BLaER1 treated with 17β-estradiol and CSF1 and Interleukin-3, amounts not matched to agents 10 nM and 100 nM (cell line): ENCODE measurements around the gene CLIP2.

Experiments used
- H3K27ac ChIP-seq, 11 experiments: shearing (Covaris generic); formaldehyde crosslinking; 2 replicates each; pipeline ENCODE4 v1.8.1; 2022
- H3K27me3 ChIP-seq, 11 experiments: shearing (Covaris generic); formaldehyde crosslinking; 2 replicates each; pipeline ENCODE4 v1.8.1; 2022
- H3K36me3 ChIP-seq, 11 experiments: shearing (Covaris generic); formaldehyde crosslinking; 2 replicates each; pipeline ENCODE4 v1.8.1; 2022
- H3K4me1 ChIP-seq, 10 experiments: shearing (Covaris generic); formaldehyde crosslinking; 2 replicates each; pipeline ENCODE4 v1.8.1; 2022
- H3K4me2 ChIP-seq, 11 experiments: shearing (Covaris generic); formaldehyde crosslinking; 2 replicates each; pipeline ENCODE4 v1.8.1; 2022
- H3K4me3 ChIP-seq, 10 experiments: shearing (Covaris generic); formaldehyde crosslinking; 2 replicates each; pipeline ENCODE4 v1.8.1; 2022
- H3K9ac ChIP-seq, 11 experiments: shearing (Covaris generic); formaldehyde crosslinking; 2 replicates each; pipeline ENCODE4 v1.8.1; 2022
- H3K9me3 ChIP-seq, 11 experiments: shearing (Covaris generic); formaldehyde crosslinking; replicated peaks in 1 of 11; 2 replicates each; pipeline ENCODE4 v1.8.1; 2022
- H4K20me1 ChIP-seq, 11 experiments: shearing (Covaris generic); formaldehyde crosslinking; 2 replicates each; pipeline ENCODE4 v1.8.1; 2022
- Cebpa-rat ChIP-seq, 11 experiments: shearing (Covaris generic); IDR thresholded peaks; 2 replicates each; pipeline ENCODE4 v1.8.1; 2022

CLIP2 gene

GRCh38 chr7:74266191-74266963 is 22.8 kb upstream of the CLIP2 start:
- Histone ChIP-seq H3K27me3 (no peaks in the 10 kb centered on the region), H3K4me2 (peak overlapping the region; percentile 44 to 92 (median 79)), H3K27ac (peak overlapping the region in 8 of 11 experiments; percentile 25 to 65 (median 52); a peak in 14 of 22 replicates), H3K4me1 (peaks cover 51 to 88% (median 83%) of the 10 kb centered on the region in 10 experiments), H3K9ac (peak overlapping the region in 5 of 11 experiments; percentile 1 to 33 (median 12); a peak in 3 of 22 replicates), H3K4me3 (no peak overlapping the region), H4K20me1 (no peaks in the 10 kb centered on the region), H3K36me3 (no peaks in the 10 kb centered on the region), H3K9me3 (no peaks in the 10 kb centered on the region)
- TF ChIP-seq Cebpa-rat (IDR thresholded peaks at IDR 0.05): no peak

GRCh38 chr7:74267756-74268565 is 21.2 kb upstream of the CLIP2 start:
- Histone ChIP-seq H3K4me2 (peak overlapping the region in 9 of 11 experiments; percentile 71 to 93 (median 84); a peak in 9 of 22 replicates), H3K4me1 (peaks cover 65 to 97% (median 94%) of the 10 kb centered on the region in 10 experiments)

GRCh38 chr7:74269757-74270277 is 19.4 kb upstream of the CLIP2 start:
- peak overlapping the region in 9 of 11 experiments; percentile 35 to 64 (median 56); a peak in 17 of 22 replicates for H3K27ac ChIP-seq
- H3K9me3 ChIP-seq: no peaks in the 10 kb centered on the region
- peak overlapping the region; percentile 71 to 93 (median 87) for H3K4me2 ChIP-seq
- no peaks in the 10 kb centered on the region for H3K27me3 ChIP-seq
- H4K20me1 ChIP-seq: no peaks in the 10 kb centered on the region
- H3K4me3 ChIP-seq: peak overlapping the region; percentile 50 to 70 (median 56)
- H3K9ac ChIP-seq: peak overlapping the region; percentile 36 to 66 (median 61); a peak in 19 of 22 replicates
- H3K4me1 ChIP-seq: peaks cover 77 to 97% (median 95%) of the 10 kb centered on the region in 10 experiments
- no peak for TF ChIP-seq Cebpa-rat (IDR thresholded peaks at IDR 0.05)
- no peaks in the 10 kb centered on the region for H3K36me3 ChIP-seq

More at GRCh38 chr7:74267756-74268565, 21.2 kb upstream of the CLIP2 start:
- no peak for TF ChIP-seq Cebpa-rat (IDR thresholded peaks at IDR 0.05)
- H3K9ac ChIP-seq: no peak overlapping the region; a peak in 1 of 22 replicates
- no peaks in the 10 kb centered on the region for H3K27me3 ChIP-seq
- no peaks in the 10 kb centered on the region for H3K9me3 ChIP-seq
- H3K27ac ChIP-seq: peak overlapping the region in 4 of 11 experiments; percentile 10 to 65 (median 24); a peak in 5 of 22 replicates
- H4K20me1 ChIP-seq: no peaks in the 10 kb centered on the region
- no peaks in the 10 kb centered on the region for H3K36me3 ChIP-seq
- no peak overlapping the region for H3K4me3 ChIP-seq

GRCh38 chr7:74271742-74272141 is 17.5 kb upstream of the CLIP2 start:
- no peak for TF ChIP-seq Cebpa-rat (IDR thresholded peaks at IDR 0.05)
- Histone ChIP-seq H3K4me3 (peak overlapping the region in 9 of 10 experiments; percentile 3 to 57 (median 31); a peak in 12 of 20 replicates), H3K9me3 (no peaks in the 10 kb centered on the region), H3K4me2 (peak overlapping the region; percentile 72 to 93 (median 83)), H3K4me1 (peaks cover 70 to 96% (median 94%) of the 10 kb centered on the region in 10 experiments), H3K36me3 (no peaks in the 10 kb centered on the region), H3K9ac (peak overlapping the region; percentile 69 to 81 (median 79)), H3K27me3 (no peaks in the 10 kb centered on the region), H3K27ac (peak overlapping the region; percentile 83 to 94 (median 90)), H4K20me1 (no peaks in the 10 kb centered on the region)

- Histone ChIP-seq H3K27me3 (no peaks in the 10 kb centered on the region), H3K4me3 (peak overlapping the region; percentile 3 to 57 (median 36); a peak in 14 of 20 replicates), H3K4me2 (peak overlapping the region; percentile 72 to 93 (median 83)), H3K9ac (peak overlapping the region; percentile 69 to 81 (median 79)), H3K27ac (peak overlapping the region; percentile 83 to 94 (median 90)), H3K4me1 (peaks cover 63 to 96% (median 93%) of the 10 kb centered on the region in 10 experiments), H4K20me1 (no peaks in the 10 kb centered on the region), H3K9me3 (no peaks in the 10 kb centered on the region), H3K36me3 (no peaks in the 10 kb centered on the region)
- TF ChIP-seq Cebpa-rat (IDR thresholded peaks at IDR 0.05): 0 out of 22 replicates have a peak, but pooled peaks of 2 of the 11 experiments have one; percentile 9 to 21
Observed at GRCh38 chr7:74272305-74273038, 16.7 kb upstream of the CLIP2 start.

GRCh38 chr7:74275401-74275881 is 13.8 kb upstream of the CLIP2 start:
- H3K27me3 ChIP-seq: no peaks in the 10 kb centered on the region
- H3K9me3 ChIP-seq: no peaks in the 10 kb centered on the region
- H3K4me3 ChIP-seq: no peak overlapping the region
- peak overlapping the region in 10 of 11 experiments; percentile 83 to 94 (median 89); a peak in 19 of 22 replicates for H3K27ac ChIP-seq
- H3K36me3 ChIP-seq: no peaks in the 10 kb centered on the region
- H3K4me2 ChIP-seq: peak overlapping the region; percentile 72 to 93 (median 83)
- no peak for TF ChIP-seq Cebpa-rat (IDR thresholded peaks at IDR 0.05)
- H4K20me1 ChIP-seq: no peaks in the 10 kb centered on the region
- peak overlapping the region in 8 of 11 experiments; percentile 8 to 81 (median 72); a peak in 15 of 22 replicates for H3K9ac ChIP-seq
- H3K4me1 ChIP-seq: peaks cover 71 to 98% (median 97%) of the 10 kb centered on the region in 10 experiments

- Histone ChIP-seq H3K4me3 (no peak overlapping the region), H3K4me2 (peak overlapping the region in 6 of 11 experiments; percentile 3 to 87 (median 13); a peak in 2 of 22 replicates), H3K4me1 (peaks cover 60 to 89% (median 85%) of the 10 kb centered on the region in 10 experiments), H3K9ac (no peak overlapping the region), H3K27ac (no peak overlapping the region), H3K27me3 (no peaks in the 10 kb centered on the region), H3K36me3 (no peaks in the 10 kb centered on the region), H3K9me3 (no peaks in the 10 kb centered on the region), H4K20me1 (no peaks in the 10 kb centered on the region)
- TF ChIP-seq Cebpa-rat (IDR thresholded peaks at IDR 0.05): no peak
Observed at GRCh38 chr7:74277636-74278035, 11.6 kb upstream of the CLIP2 start.

- H3K9ac ChIP-seq: no peak overlapping the region
Observed at GRCh38 chr7:74280985-74281384, 8.2 kb upstream of the CLIP2 start.

More at GRCh38 chr7:74280985-74281384, 8.2 kb upstream of the CLIP2 start:
- peaks cover 51 to 84% (median 76%) of the 10 kb centered on the region in 10 experiments for H3K4me1 ChIP-seq
- H4K20me1 ChIP-seq: no peaks in the 10 kb centered on the region
- H3K36me3 ChIP-seq: no peaks in the 10 kb centered on the region
- no peaks in the 10 kb centered on the region for H3K27me3 ChIP-seq
- no peak overlapping the region for H3K4me3 ChIP-seq
- peak overlapping the region in 9 of 11 experiments; percentile 0 to 92 (median 68); a peak in 7 of 22 replicates for H3K4me2 ChIP-seq
- no peak for TF ChIP-seq Cebpa-rat (IDR thresholded peaks at IDR 0.05)
- H3K27ac ChIP-seq: peak overlapping the region in 1 of 11 experiments; percentile 21; a peak in 2 of 22 replicates
- no peaks in the 10 kb centered on the region for H3K9me3 ChIP-seq
